Stimulated activated naive CD8-positive, alpha-beta T cell treated with anti-CD3 and anti-CD28 coated beads, Interleukin-15, amount 100 ng/mL, for 72 hours (primary cell): ENCODE measurements around the gene MEGF10.

Source experiments
- ATAC-seq: fragments of 150-1000 bp; cut with Tn5 transposase; 2 replicates; pipeline ENCODE4 v1.10.0; 2021; ENCODE audit warnings: mild to moderate bottlenecking, moderate library complexity
- DNase-seq, 2 donors: peaks; one replicate each; pipeline ENCODE4 v3.0.0; 2021 to 2022
- H3K27ac Mint-ChIP-seq, 2 donors: one replicate each; pipeline ENCODE4 v1.8.0; 2022; ENCODE audit warnings: mild to moderate bottlenecking in 2 of 2, mixed read lengths in 2 of 2, moderate library complexity in 2 of 2
- H3K27me3 Mint-ChIP-seq: one replicate; pipeline ENCODE4 v1.8.0; 2022; ENCODE audit warnings: mixed read lengths
- H3K4me1 Mint-ChIP-seq: one replicate; pipeline ENCODE4 v1.8.0; 2022; ENCODE audit warnings: mild to moderate bottlenecking, mixed read lengths
- H3K4me3 Mint-ChIP-seq, 2 donors: one replicate each; pipeline ENCODE4 v1.8.0; 2022; ENCODE audit warnings: mild to moderate bottlenecking in 2 of 2, mixed read lengths in 2 of 2, moderate library complexity in 1 of 2
- H3K9me3 Mint-ChIP-seq, 2 donors: one replicate each; pipeline ENCODE4 v1.8.0; 2022; ENCODE audit warnings: mixed read lengths in 2 of 2

The MEGF10 gene

DNA sequence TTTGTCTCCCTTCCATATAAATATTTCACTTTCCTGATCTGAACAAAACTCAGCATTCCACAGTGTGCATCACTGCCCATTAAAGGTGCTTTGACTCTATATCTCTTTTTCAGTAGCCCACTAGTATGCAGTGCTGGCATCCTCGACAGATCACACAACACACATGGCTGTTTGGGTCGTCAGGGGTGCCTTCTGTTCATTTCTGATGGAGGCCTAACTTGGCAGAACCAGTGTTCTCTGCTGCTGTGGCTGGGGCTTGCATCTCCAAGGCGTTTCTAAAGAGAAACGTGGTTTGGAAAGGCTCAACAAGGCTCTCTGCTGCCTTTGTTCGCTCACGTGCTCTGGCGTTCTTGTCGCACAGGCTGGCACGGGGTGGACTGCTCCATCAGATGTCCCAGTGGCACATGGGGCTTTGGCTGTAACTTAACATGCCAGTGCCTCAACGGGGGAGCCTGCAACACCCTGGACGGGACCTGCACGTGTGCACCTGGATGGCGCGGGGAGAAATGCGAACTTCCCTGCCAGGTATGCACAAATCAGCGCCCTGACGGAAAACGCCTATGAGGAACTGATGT lies 129.2 kb downstream of the MEGF10 start:
- no peak overlapping the region for H3K4me3 Mint-ChIP-seq
- peaks cover 12% of the 10 kb centered on the region for H3K27me3 Mint-ChIP-seq
- no peaks in the 10 kb centered on the region for H3K9me3 Mint-ChIP-seq
- ATAC-seq, result no peak
- DNase-seq, result no peak
- H3K4me1 Mint-ChIP-seq, result peaks cover 9% of the 10 kb centered on the region
- H3K27ac Mint-ChIP-seq, result no peak overlapping the region

DNA sequence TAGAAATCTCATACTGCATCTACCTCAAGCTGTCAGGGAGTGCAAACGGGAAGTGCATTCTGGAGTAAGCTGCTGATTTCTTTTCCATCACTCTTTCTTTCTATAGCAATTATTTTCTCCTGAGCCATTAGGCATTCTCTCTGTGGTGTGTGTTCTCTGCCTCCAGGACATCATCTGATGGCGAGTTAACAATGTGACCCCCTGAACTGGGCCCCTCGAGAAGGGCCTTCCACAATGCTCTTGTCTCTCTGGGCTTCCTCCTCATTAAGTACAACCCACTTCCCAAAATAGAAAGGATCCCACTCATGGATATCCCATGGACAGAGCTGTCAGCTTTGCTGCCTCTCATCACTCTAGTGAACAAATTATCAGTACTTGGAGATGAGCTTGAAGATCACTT lies 130.2 kb downstream of the MEGF10 start:
- DNase-seq (no peak), ATAC-seq (no peak)
- Mint-ChIP-seq H3K4me3 (no peak overlapping the region), H3K4me1 (peaks cover 9% of the 10 kb centered on the region), H3K27ac (no peak overlapping the region), H3K9me3 (no peaks in the 10 kb centered on the region), H3K27me3 (peaks cover 12% of the 10 kb centered on the region)

DNA sequence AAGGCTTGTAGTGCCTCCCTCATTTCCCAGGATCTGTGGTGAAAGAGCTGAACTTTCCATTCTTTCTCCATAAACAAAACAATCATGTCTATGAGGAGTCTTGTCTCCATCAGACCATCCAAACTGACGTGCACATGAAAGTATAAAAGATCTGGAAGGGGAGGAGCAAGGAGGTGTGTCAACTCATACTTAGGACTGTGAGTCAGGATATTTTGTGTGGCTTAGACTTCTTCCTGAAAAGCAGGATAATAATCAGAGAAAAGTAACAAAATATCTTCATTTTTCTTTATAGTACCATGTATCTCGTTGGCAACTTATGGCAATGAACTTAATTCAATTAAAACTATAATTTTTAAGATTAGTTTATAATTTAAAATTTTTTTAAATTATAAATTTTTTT lies 130.9 kb downstream of the MEGF10 start:
- no peak for ATAC-seq
- Mint-ChIP-seq H3K4me1 (peaks cover 9% of the 10 kb centered on the region), H3K27ac (no peak overlapping the region), H3K9me3 (no peaks in the 10 kb centered on the region), H3K27me3 (peaks cover 12% of the 10 kb centered on the region), H3K4me3 (no peak overlapping the region)
- no peak for DNase-seq

DNA sequence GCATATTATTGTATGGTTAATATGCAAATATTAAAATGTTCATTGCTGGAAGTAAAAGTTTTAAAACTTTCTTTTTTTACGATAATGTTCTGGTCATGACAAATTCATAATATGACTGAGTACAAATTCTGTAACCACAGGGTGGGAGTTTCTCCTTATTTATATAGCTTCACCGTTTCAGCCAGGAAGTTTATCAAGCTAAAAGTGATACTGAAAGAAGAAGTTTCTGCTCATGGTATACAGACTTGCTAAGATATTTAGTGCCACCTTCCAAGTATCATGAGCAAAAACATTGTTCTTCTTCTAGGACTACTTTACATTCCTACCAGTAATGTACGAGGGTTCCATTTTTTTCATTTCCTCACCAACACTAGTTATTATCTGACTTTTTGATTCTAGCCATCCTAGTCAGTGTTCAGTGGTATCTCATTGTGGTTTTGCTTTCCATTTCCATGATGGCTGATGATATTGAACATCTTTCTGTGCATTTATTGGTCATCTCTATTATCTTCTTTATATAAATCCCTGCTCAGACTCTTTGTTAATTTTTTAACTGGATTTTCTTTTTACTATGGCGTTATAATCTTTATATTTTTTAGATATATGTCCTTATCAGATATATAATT lies 132.7 kb downstream of the MEGF10 start:
- Mint-ChIP-seq H3K27ac (no peak overlapping the region), H3K27me3 (peaks cover 12% of the 10 kb centered on the region), H3K4me1 (peaks cover 9% of the 10 kb centered on the region), H3K9me3 (no peaks in the 10 kb centered on the region), H3K4me3 (no peak overlapping the region)
- ATAC-seq, result no peak
- DNase-seq, result no peak

DNA sequence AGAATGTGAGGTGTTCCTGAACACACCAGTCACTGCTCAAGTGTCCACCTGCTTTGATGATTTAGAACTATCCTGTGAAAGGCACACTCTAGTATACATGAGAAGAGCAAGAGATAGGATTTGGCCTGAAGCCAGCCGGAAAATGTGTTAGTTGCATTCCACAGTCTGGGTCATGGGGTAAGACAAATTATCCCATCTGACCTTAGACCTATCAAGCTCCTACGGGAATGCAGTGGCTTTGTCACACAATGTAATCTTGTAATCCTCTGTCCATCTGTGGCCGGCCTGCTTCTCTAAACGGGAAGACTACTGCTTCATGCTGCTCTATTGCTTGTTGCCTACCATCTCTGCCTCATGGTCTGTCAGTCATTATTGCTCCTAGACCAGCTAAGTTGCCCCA lies 134.4 kb downstream of the MEGF10 start:
- H3K4me1 Mint-ChIP-seq, result peaks cover 9% of the 10 kb centered on the region
- H3K9me3 Mint-ChIP-seq, result no peaks in the 10 kb centered on the region
- DNase-seq, result no peak
- no peak overlapping the region for H3K4me3 Mint-ChIP-seq
- peaks cover 12% of the 10 kb centered on the region for H3K27me3 Mint-ChIP-seq
- no peak overlapping the region for H3K27ac Mint-ChIP-seq
- ATAC-seq, result no peak

DNA sequence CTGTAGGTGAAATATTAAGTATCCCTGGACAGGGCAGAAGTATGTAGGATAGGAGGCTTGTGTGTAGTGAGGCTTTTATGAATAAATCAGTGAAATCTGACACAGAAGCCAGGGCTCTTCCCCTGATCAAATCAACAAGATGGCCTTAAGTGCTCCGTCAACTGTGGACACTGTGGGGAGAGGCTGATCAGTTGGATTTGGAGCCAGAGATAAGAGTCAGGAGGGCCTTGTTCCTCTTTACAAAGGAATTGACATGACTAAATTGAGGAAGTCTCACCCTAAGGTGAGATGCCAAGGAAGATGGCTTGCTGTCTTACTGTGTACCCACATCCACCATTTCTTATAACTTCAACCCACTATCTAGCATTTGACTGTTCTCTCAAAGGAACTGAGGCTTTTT lies 135.3 kb downstream of the MEGF10 start:
- no peaks in the 10 kb centered on the region for H3K9me3 Mint-ChIP-seq
- H3K27ac Mint-ChIP-seq, result no peak overlapping the region
- no peak for DNase-seq
- H3K4me1 Mint-ChIP-seq, result peaks cover 9% of the 10 kb centered on the region
- ATAC-seq, result no peak
- H3K27me3 Mint-ChIP-seq, result peaks cover 7% of the 10 kb centered on the region
- no peak overlapping the region for H3K4me3 Mint-ChIP-seq

DNA sequence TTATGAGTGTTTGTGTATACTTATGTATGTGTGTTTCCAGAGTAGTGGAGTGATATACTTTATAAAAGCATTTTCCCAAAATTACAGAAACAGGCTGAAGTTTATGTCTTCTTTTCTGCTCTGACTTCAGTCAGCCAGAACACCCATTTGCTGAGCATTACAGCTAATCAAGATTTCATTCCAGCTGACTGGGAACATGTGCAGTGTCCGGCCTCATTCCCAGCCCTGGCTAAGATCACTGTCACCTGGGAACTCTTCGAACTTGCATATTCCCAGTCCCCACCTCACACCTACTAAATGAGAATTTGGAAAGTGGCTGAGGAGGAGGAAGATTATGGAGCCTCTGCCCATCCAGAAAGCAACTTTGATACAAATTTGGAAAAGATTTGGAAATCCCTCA lies 136.1 kb downstream of the MEGF10 start:
- Mint-ChIP-seq H3K27ac (no peak overlapping the region), H3K27me3 (no peaks in the 10 kb centered on the region), H3K9me3 (no peaks in the 10 kb centered on the region), H3K4me1 (peaks cover 9% of the 10 kb centered on the region), H3K4me3 (no peak overlapping the region)
- DNase-seq, result no peak
- ATAC-seq, result no peak

DNA sequence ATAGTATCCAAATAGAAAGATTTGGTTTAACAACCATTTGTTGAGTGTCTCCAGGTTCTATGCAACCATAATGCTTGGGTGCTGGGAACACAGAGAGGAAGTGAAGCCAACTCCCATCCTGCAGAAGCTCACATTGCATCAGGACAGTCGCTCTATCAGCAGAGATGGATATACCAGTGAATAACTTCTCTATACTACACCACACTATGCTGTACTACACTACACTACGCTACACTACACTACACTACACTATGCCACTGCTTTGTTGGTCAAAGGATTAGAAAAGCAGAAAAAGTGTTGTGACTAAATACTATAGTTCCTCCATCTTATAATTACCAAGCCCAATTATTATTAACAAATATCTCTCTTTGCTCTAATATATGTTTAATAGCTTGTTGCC lies 137.7 kb downstream of the MEGF10 start:
- Mint-ChIP-seq H3K9me3 (no peaks in the 10 kb centered on the region), H3K27me3 (no peaks in the 10 kb centered on the region), H3K4me1 (peaks cover 1% of the 10 kb centered on the region), H3K27ac (no peak overlapping the region), H3K4me3 (no peak overlapping the region)
- ATAC-seq (no peak), DNase-seq (no peak)

DNA sequence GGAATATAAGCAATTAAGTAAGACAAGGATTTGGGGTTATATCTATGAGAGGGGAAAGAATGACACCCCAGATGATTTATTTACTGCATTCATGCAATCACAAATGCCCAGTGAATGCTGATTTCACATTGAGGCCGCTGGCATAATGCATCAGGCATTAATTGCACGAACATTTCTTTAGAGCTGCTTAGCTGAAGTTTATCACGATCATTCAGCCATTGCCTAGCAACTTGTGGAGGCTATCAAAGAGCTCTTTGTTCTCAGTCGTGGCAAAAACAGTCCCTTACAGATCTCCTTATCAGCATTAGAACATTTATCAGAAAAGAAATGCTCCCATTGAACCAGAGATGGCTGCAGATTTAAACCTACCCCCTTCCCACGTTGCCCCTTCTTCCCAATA lies 138.2 kb downstream of the MEGF10 start:
- H3K27ac Mint-ChIP-seq, result no peak overlapping the region
- no peaks in the 10 kb centered on the region for H3K27me3 Mint-ChIP-seq
- ATAC-seq (no peak), DNase-seq (no peak)
- no peak overlapping the region for H3K4me3 Mint-ChIP-seq
- no peaks in the 10 kb centered on the region for H3K4me1 Mint-ChIP-seq
- no peaks in the 10 kb centered on the region for H3K9me3 Mint-ChIP-seq

DNA sequence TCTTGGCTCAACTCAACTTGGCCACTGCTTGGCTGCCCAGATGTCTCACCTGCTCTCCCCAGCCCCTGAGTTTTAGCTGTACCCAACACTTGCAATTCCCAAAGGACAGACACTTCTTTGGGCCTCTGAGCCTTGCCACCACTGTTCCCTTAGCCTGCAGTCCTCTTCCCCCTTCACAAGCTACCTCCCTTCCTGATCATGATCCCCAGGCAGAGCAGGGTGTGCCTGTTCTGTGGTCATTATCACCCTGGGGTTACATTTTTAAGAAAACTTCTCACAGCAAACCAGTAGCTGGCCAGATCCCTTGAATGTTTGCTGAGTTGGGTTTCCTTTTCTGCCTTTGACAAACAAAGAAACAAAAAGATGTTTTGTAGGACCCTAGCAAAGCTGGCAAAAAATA lies 139.3 kb downstream of the MEGF10 start:
- no peaks in the 10 kb centered on the region for H3K4me1 Mint-ChIP-seq
- no peak overlapping the region for H3K4me3 Mint-ChIP-seq
- ATAC-seq (no peak), DNase-seq (no peak)
- no peaks in the 10 kb centered on the region for H3K27me3 Mint-ChIP-seq
- no peaks in the 10 kb centered on the region for H3K9me3 Mint-ChIP-seq
- peak overlapping the region in 1 of 2 donors; percentile 6 for H3K27ac Mint-ChIP-seq

DNA sequence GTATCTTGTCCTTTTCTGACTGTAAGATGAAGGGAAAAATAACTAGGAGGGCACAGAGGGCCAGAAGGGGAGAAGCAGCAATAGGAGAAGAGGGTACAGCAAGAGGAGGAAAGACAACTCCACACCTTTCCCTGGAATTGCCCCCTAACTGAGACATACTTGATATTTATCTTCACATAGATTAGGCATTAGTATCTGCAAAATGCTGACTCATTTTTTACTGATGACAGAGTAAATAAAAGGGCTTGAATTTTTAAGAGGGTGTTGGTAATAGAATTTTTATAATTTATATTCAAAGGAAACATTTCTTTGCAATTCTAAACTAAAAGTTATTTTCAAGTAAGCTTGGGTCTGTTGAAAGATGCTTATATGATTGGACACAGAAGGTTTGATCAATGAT lies 140.0 kb downstream of the MEGF10 start:
- no peak for ATAC-seq

DNA sequence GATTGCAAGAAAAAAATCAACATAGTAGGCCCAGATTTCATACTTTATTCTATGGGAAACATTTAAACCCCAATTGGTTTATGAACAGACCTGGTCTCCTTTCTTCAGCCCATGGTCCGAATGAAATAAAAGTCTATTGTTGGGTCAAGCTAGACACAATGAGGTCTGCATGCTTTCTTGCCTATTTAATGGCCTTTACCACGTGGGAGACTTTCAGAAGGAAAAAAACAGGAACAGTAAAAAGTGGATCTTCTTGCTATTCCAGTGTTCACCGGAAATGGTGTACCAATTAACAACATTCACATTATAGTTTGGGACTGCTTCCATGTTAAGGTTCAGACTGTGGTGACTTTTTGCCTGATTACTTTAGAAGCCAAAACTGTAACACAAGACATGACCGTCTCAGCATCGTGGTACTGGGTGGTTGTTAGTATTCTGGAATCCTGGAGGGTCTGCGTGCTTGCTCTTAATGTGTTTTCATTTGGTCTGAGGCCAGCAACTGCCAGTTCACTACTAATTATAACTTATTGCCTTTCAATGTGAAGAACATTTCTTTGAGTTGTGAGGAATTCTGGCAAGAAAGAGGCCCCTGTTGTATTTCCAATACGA lies 141.5 kb downstream of the MEGF10 start:
- no peak overlapping the region for H3K27ac Mint-ChIP-seq
- H3K9me3 Mint-ChIP-seq, result no peaks in the 10 kb centered on the region
- H3K4me3 Mint-ChIP-seq, result no peak overlapping the region
- DNase-seq (no peak), ATAC-seq (no peak)
- H3K4me1 Mint-ChIP-seq, result no peaks in the 10 kb centered on the region
- no peaks in the 10 kb centered on the region for H3K27me3 Mint-ChIP-seq

More for the DNA sequence above, 140.0 kb downstream of the MEGF10 start:
- H3K4me3 Mint-ChIP-seq, result no peak overlapping the region
- H3K4me1 Mint-ChIP-seq, result no peaks in the 10 kb centered on the region
- no peaks in the 10 kb centered on the region for H3K9me3 Mint-ChIP-seq
- no peak overlapping the region for H3K27ac Mint-ChIP-seq
- no peak for DNase-seq
- H3K27me3 Mint-ChIP-seq, result no peaks in the 10 kb centered on the region

DNA sequence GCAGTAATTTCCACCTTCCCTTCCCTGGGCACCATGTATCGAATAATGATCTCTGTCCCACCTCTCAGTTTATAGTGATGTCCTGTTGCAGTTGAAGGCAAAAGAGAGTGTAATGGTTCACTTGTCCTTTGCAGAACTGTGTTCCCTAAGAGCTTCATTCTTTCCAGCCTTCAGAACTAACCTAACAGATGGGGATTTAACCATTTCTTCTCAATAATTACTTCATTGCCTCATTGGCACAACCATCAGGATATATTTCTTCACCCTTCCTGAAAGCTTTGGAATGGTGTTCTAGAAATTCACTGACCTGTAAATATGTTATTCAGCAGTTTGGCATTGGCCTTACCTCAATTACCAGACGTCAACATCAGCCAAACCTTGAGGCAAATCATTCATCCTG lies 142.9 kb downstream of the MEGF10 start:
- DNase-seq, result no peak

DNA sequence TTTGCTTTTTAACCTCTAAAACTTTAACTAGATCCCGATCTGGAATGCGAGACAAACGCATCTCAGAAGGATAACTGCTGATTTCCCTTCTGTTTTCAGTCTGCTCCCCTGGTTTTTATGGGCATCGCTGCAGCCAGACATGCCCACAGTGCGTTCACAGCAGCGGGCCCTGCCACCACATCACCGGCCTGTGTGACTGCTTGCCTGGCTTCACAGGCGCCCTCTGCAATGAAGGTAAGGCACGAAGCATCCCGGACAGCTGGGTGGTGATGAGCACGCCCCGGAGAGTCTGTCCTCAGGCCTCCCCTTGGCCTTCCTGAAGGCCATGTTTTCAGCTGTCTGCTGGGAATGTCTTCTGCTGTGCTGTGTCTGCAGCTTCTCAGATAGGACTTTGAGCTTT lies 144.0 kb downstream of the MEGF10 start:
- ATAC-seq (no peak), DNase-seq (no peak)
- Mint-ChIP-seq H3K4me1 (no peaks in the 10 kb centered on the region), H3K9me3 (no peaks in the 10 kb centered on the region), H3K4me3 (no peak overlapping the region), H3K27ac (no peak overlapping the region), H3K27me3 (no peaks in the 10 kb centered on the region)

More for the DNA sequence above, 142.9 kb downstream of the MEGF10 start:
- no peaks in the 10 kb centered on the region for H3K27me3 Mint-ChIP-seq
- H3K9me3 Mint-ChIP-seq, result no peaks in the 10 kb centered on the region
- H3K4me3 Mint-ChIP-seq, result no peak overlapping the region
- H3K27ac Mint-ChIP-seq, result no peak overlapping the region
- no peak for ATAC-seq
- no peaks in the 10 kb centered on the region for H3K4me1 Mint-ChIP-seq

DNA sequence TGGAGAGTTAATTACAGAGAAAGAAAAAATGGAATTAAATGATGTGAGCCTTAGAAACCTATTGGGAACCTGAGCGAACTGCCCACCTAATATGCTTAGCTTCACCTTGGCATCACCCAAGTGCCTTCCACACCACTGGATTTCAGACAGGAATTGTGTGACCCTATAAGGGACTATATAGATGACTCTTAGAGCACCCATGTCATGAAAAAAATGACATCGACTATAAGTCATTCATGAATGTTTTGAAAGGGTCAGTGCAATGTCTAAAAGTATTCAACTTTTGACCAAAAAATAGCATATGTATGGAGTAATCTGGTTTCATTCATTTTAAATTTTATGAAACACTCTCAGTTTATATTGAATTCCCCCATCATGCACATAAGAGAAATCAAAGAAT lies 145.2 kb downstream of the MEGF10 start:
- H3K9me3 Mint-ChIP-seq, result no peaks in the 10 kb centered on the region
- no peak overlapping the region for H3K4me3 Mint-ChIP-seq
- DNase-seq (no peak), ATAC-seq (no peak)
- no peaks in the 10 kb centered on the region for H3K4me1 Mint-ChIP-seq
- no peaks in the 10 kb centered on the region for H3K27me3 Mint-ChIP-seq
- no peak overlapping the region for H3K27ac Mint-ChIP-seq

DNA sequence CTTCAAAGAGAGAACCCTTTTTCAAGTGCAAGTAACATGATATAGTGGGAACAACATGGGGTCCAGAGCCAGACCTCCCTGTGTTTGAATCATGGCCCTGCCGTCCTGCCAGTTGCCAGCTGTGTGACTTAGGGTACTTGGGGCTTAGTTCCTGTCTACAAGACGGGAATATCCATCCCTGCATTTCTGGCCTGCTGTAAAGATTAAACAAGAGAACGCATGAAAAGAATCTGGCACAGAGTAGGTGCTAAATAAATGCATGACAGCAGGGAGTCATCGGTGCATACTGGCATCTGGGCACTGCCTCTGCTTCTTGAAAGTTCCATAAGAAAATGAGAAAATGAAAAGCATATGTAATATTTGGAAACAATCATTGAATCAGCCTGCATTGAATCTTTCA lies 149.0 kb downstream of the MEGF10 start:
- peaks cover 7% of the 10 kb centered on the region for H3K27me3 Mint-ChIP-seq
- no peak overlapping the region for H3K27ac Mint-ChIP-seq
- H3K4me1 Mint-ChIP-seq, result no peaks in the 10 kb centered on the region
- H3K9me3 Mint-ChIP-seq, result no peaks in the 10 kb centered on the region
- no peak overlapping the region for H3K4me3 Mint-ChIP-seq
- DNase-seq (no peak), ATAC-seq (no peak)

DNA sequence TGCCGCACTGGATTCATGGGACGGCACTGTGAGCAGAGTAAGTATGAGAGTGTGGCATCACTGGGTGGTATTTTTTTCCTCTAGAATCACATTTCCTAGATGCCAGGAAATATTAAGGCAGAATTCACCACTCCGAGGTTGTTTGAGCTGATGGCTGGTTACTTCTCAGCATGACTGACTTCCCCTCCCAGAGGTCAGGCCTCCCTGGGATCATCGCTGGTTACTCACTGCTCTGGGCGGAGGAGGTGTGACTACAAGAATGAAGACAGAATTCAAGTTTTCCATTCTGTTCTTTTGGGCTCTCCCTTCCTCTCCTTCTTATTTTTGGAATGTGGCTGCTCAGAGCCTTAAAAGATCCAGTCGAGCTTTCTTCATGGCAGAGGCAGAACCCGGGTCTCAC lies 150.2 kb downstream of the MEGF10 start:
- Mint-ChIP-seq H3K9me3 (no peaks in the 10 kb centered on the region), H3K4me3 (no peak overlapping the region), H3K27ac (no peak overlapping the region), H3K4me1 (no peaks in the 10 kb centered on the region), H3K27me3 (peaks cover 7% of the 10 kb centered on the region)
- ATAC-seq, result no peak
- DNase-seq, result no peak
